B cell (primary cell): ENCODE results near the gene BTNL3. TPM values are rescaled to one million over a fixed set of nuclear protein-coding genes. Genes with fewer than 3 reads are reported as not detected.

ENCODE experiments used
- ATAC-seq: fragments of 200-7000 bp; cut with Tn5 transposase; one replicate; pipeline ENCODE4 v1.10.0; 2021; ENCODE audit warnings: low read depth, mild to moderate bottlenecking, moderate number of reproducible peaks, moderate library complexity
- CTCF ChIA-PET: fragments of 350-600 bp; sonication (Branson Sonifier 250); formaldehyde crosslinking; loops from one replicate; lab custom pipeline; 2021; ENCODE audit warnings: antibody characterized with exemption, inconsistent platforms; lab: Charles Lee
- POLR2A ChIA-PET: fragments of 350-600 bp; sonication (Branson Sonifier 250); formaldehyde crosslinking; loops from one replicate; lab custom pipeline; 2021; ENCODE audit warnings: antibody characterized with exemption; lab: Charles Lee
- DNase-seq: peaks from one replicate; pipeline ENCODE4 v3.0.0; 2013
- H2AFZ ChIP-seq: 2 replicates; pipeline ENCODE4 v1.6.1; 2012; ENCODE audit warnings: mild to moderate bottlenecking, low read depth, low read length; ENCODE audit not compliant: insufficient read depth, poor library complexity, severe bottlenecking
- H3K27ac ChIP-seq, 2 donors: 1 replicate in 1 of 2; 2 replicates in 1 of 2; pipeline ENCODE4 v1.5.1; 2012 to 2013; ENCODE audit warnings: low read length in 2 of 2, mild to moderate bottlenecking in 2 of 2, moderate library complexity in 1 of 2
- H3K27me3 ChIP-seq, 4 experiments: fragments of 200-600 bp in 1 of 4; sonication (generic) in 1 of 4; replicated peaks in 1 of 4; 1 replicate in 2 of 4; 2 replicates in 2 of 4; pipeline versions ENCODE4 v1.6.1 to v1.7.0; 2013 to 2016; ENCODE audit warnings: low read length in 3 of 4, mild to moderate bottlenecking in 2 of 4, mixed read lengths in 1 of 4, moderate library complexity in 1 of 4; ENCODE audit not compliant: insufficient read depth in 4 of 4, control insufficient read depth in 3 of 4; ENCODE audit errors: control extremely low read depth in 1 of 4
- H3K36me3 ChIP-seq, 2 experiments: replicated peaks in 1 of 2; 1 replicate in 1 of 2; 2 replicates in 1 of 2; pipeline versions ENCODE4 v1.6.1 to v1.7.1; 2013; ENCODE audit warnings: low read length in 1 of 2; ENCODE audit not compliant: insufficient read depth in 2 of 2, control insufficient read depth in 1 of 2; ENCODE audit errors: control extremely low read depth in 1 of 2, extremely low read depth in 1 of 2
- H3K4me1 ChIP-seq, 2 donors: fragments of 200-600 bp in 1 of 2; sonication (generic) in 1 of 2; 1 replicate in 1 of 2; 2 replicates in 1 of 2; pipeline versions ENCODE4 v1.5.1 to v1.6.1; 2013 to 2017; ENCODE audit warnings: low read length in 2 of 2; ENCODE audit not compliant: control insufficient read depth in 2 of 2, insufficient read depth in 2 of 2
- H3K4me2 ChIP-seq: replicated peaks from 2 replicates; pipeline ENCODE3; 2012; ENCODE audit warnings: mild to moderate bottlenecking, low read depth, low read length; ENCODE audit not compliant: poor library complexity, severe bottlenecking
- H3K4me3 ChIP-seq, 5 experiments: fragments of 200-600 bp in 1 of 5; sonication (generic) in 1 of 5; 1 replicate in 3 of 5; 2 replicates in 2 of 5; pipeline versions ENCODE4 v1.5.1 to v1.7.0; 2011 to 2016; ENCODE audit warnings: low read length in 4 of 5, mild to moderate bottlenecking in 4 of 5, low read depth in 2 of 5, control low read depth in 1 of 5, moderate library complexity in 1 of 5; ENCODE audit not compliant: insufficient read depth in 1 of 5; ENCODE audit errors: control extremely low read depth in 1 of 5, extremely low read depth in 1 of 5
- H3K79me2 ChIP-seq: fragments of 200-600 bp; sonication (generic); one replicate; pipeline ENCODE4 v1.6.0; 2016; ENCODE audit warnings: low read length; ENCODE audit not compliant: control insufficient read depth, insufficient read depth
- H3K9ac ChIP-seq: fragments of 200-600 bp; sonication (generic); 2 replicates; pipeline ENCODE4 v1.6.1; 2017; ENCODE audit warnings: mild to moderate bottlenecking, low read length, moderate library complexity
- H3K9me3 ChIP-seq, 3 donors: one replicate each; pipeline versions ENCODE4 v1.6.1 to v1.7.1; 2013; ENCODE audit warnings: low read length in 2 of 3; ENCODE audit not compliant: control insufficient read depth in 2 of 3, insufficient read depth in 1 of 3; ENCODE audit errors: control extremely low read depth in 1 of 3
- H4K20me1 ChIP-seq: 2 replicates; pipeline ENCODE4 v1.6.0; 2012; ENCODE audit warnings: mild to moderate bottlenecking, low read length; ENCODE audit not compliant: insufficient read depth, control insufficient read depth, poor library complexity, severe bottlenecking
- H3K27ac Mint-ChIP-seq: one replicate; pipeline ENCODE4 v1.8.0; 2021; ENCODE audit warnings: mixed read lengths
- H3K27me3 Mint-ChIP-seq: one replicate; pipeline ENCODE4 v1.8.0; 2021; ENCODE audit warnings: mixed read lengths
- H3K4me1 Mint-ChIP-seq: one replicate; pipeline ENCODE4 v1.8.0; 2021; ENCODE audit warnings: mixed read lengths
- H3K4me3 Mint-ChIP-seq: one replicate; pipeline ENCODE4 v1.8.0; 2021; ENCODE audit warnings: mixed read lengths
- H3K9me3 Mint-ChIP-seq: one replicate; pipeline ENCODE4 v1.8.0; 2022; ENCODE audit warnings: mixed read lengths; ENCODE audit not compliant: insufficient read depth
- EZH2 ChIP-seq: IDR thresholded peaks from 2 replicates; pipeline ENCODE4 v1.6.1; 2012; ENCODE audit warnings: borderline replicate concordance, low read depth, mild to moderate bottlenecking, moderate library complexity, low read length; ENCODE audit not compliant: insufficient read depth, poor library complexity, severe bottlenecking
- WGBS: methylation state at CpG from one replicate; pipeline ENCODE4 v1.1.5; 2013; ENCODE audit warnings: missing lambda C conversion rate; ENCODE audit not compliant: insufficient coverage; 5-methylcytosine and 5-hydroxymethylcytosine counted together
- intact Hi-C: fragments of 100-400 bp; cut with micrococcal nuclease; formaldehyde crosslinking; loops from one replicate; pipeline ENCODE4 v1.10.0; 2022
- polyA plus RNA-seq: library from polyadenylated mRNA; depleted of rRNA; stranded (reverse); fragments of >200 nt; gene quantifications from 2 replicates; pipeline ENCODE4 v1.2.3, GENCODE V29; 2012
- total RNA-seq, 2 donors: library from RNA; stranded (reverse); fragments of 120-200 nt in 1 of 2; gene quantifications; 1 replicate in 1 of 2; 2 replicates in 1 of 2; pipeline versions ENCODE4 v1.2.3 to v1.2.4, GENCODE V29; 2013 to 2022
- TF ChIP-seq, protein P1 (sequence below): fragments of 200-600 bp; IDR thresholded peaks from one replicate; pipeline ENCODE4 v1.8.0; 2022; ENCODE audit warnings: antibody characterized with exemption, mild to moderate bottlenecking

The BTNL3 gene
- total and polyA plus RNA-seq, 2 donors (not counting 1 experiment from before 2014, with no cell fraction given): not detected

DNA sequence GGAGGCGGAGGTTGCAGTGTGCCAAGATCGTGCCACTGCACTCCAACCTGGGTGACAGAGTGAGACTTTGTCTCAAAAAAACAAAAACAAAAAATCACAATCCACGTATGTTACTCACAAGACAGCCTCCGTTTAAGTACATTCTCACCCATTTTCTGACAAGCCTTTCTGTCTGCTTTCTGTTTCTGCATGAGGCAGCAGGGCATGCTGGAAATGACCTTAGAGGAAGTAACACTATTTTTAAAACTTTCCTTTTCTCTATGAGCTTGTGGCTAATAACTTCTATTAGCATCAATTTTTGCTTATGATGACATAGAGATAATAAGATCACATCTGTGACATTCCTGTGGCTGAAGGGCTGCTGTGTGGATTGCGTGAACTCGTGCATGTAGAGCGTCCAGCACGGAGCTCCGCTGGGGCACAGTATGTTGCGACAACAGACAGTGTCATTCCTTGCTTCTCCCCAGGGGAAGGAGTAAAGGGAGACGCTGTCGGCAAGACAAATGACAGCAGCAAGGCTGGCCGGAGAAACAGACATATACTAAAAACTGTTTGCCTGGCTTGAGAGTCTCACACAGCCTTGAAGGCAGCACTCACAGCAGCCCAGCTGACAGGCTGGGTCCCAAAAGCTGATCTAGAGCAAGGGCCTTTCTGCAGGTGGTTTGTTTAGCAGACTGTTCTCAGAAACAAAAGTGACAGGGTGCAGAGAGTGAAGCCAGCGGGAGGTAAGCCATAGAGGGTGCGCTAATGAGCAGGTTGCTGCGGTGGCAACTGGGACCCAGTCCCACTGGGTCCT lies 1.6 kb downstream of the BTNL3 start:
- no peak overlapping the region for H3K27ac ChIP-seq
- ChIA-PET CTCF (no interaction called here), POLR2A (no interaction called here)
- H3K27me3 Mint-ChIP-seq: peaks cover 18% of the 10 kb centered on the region
- 68% methylated on average over 15 of the region's 16 CpGs for WGBS
- no peaks in the 10 kb centered on the region for H4K20me1 ChIP-seq
- ATAC-seq (peak; percentile 17), DNase-seq (no peak)
- peak overlapping the region; percentile 33 for H2AFZ ChIP-seq
- H3K36me3 ChIP-seq: no peaks in the 10 kb centered on the region
- peaks cover 0 to 12% (median 0%) of the 10 kb centered on the region in 4 experiments for H3K27me3 ChIP-seq
- TF ChIP-seq, protein P1, sequence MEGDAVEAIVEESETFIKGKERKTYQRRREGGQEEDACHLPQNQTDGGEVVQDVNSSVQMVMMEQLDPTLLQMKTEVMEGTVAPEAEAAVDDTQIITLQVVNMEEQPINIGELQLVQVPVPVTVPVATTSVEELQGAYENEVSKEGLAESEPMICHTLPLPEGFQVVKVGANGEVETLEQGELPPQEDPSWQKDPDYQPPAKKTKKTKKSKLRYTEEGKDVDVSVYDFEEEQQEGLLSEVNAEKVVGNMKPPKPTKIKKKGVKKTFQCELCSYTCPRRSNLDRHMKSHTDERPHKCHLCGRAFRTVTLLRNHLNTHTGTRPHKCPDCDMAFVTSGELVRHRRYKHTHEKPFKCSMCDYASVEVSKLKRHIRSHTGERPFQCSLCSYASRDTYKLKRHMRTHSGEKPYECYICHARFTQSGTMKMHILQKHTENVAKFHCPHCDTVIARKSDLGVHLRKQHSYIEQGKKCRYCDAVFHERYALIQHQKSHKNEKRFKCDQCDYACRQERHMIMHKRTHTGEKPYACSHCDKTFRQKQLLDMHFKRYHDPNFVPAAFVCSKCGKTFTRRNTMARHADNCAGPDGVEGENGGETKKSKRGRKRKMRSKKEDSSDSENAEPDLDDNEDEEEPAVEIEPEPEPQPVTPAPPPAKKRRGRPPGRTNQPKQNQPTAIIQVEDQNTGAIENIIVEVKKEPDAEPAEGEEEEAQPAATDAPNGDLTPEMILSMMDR: no peak
- TF ChIP-seq EZH2: no peak
- H3K4me1 ChIP-seq: no peaks in the 10 kb centered on the region
- H3K27ac Mint-ChIP-seq: peak overlapping the region; percentile 10
- H3K79me2 ChIP-seq: no peaks in the 10 kb centered on the region
- H3K9ac ChIP-seq: no peak overlapping the region
- no peaks in the 10 kb centered on the region for H3K9me3 Mint-ChIP-seq
- peak overlapping the region; percentile 72 for H3K4me3 Mint-ChIP-seq
- intact Hi-C loops: no loop called here
- H3K4me3 ChIP-seq: peak overlapping the region in 1 of 5 experiments; percentile 0
- H3K4me1 Mint-ChIP-seq: peaks cover 12% of the 10 kb centered on the region
- peaks cover 0 to 11% (median 0%) of the 10 kb centered on the region in 3 donors for H3K9me3 ChIP-seq
- peak overlapping the region; percentile 3 for H3K4me2 ChIP-seq

DNA sequence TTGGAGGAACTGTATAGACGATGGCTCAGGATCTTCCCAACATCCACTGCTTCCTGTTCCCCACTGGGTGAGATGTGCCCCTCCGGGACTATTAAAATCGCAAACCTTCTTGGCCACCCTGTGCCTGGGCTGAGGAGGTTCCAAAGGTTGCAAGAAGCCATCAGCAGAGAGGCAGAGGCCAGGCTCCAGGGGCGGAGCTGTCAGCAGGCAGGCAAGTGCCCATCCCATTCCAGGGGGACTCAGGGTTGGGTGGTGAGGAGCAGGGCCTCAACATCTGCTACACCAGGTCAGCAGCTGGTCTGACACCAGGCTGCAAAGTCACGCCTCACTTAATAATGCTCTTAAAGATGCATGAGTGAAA lies 2.2 kb downstream of the BTNL3 start:
- H3K9me3 Mint-ChIP-seq: no peaks in the 10 kb centered on the region
- Histone ChIP-seq H3K4me3 (no peak overlapping the region), H3K27me3 (peaks cover 0 to 17% (median 0%) of the 10 kb centered on the region in 4 experiments), H3K79me2 (no peaks in the 10 kb centered on the region), H3K4me1 (no peaks in the 10 kb centered on the region), H4K20me1 (no peaks in the 10 kb centered on the region), H3K36me3 (no peaks in the 10 kb centered on the region), H3K9me3 (peaks cover 0 to 10% (median 0%) of the 10 kb centered on the region in 3 donors), H2AFZ (no peak overlapping the region), H3K4me2 (no peak overlapping the region), H3K9ac (no peak overlapping the region), H3K27ac (no peak overlapping the region)
- WGBS: 87% methylated on average over 4 of the region's 5 CpGs
- H3K27me3 Mint-ChIP-seq: peaks cover 13% of the 10 kb centered on the region
- ChIA-PET POLR2A (no interaction called here), CTCF (no interaction called here)
- TF ChIP-seq, protein P1: no peak
- TF ChIP-seq EZH2: no peak
- H3K4me3 Mint-ChIP-seq: peak overlapping the region; percentile 72
- peak overlapping the region; percentile 10 for H3K27ac Mint-ChIP-seq
- H3K4me1 Mint-ChIP-seq: peaks cover 12% of the 10 kb centered on the region
- ATAC-seq (no peak), DNase-seq (no peak)
- intact Hi-C loops: no loop called here
